ENCODE data around the gene EGR1.
A peak's percentile ranks its signal among the peaks of the same experiment; 100 is the strongest.

EGR1 gene

GRCh38 chr5:138495351-138495750, 30.1 kb downstream of the EGR1 start:
- POLR2A ChIA-PET, result no interaction called here
- DNase-seq (ENCODE audit: extremely low spot score), result no peak
- TF ChIP-seq FOXK2 (IDR thresholded peaks at IDR 0.05), result no peak
- no peak for TF ChIP-seq L3MBTL2 (conservative IDR thresholded peaks at IDR 0.05)
- no peak for TF ChIP-seq LEF1 (IDR thresholded peaks at IDR 0.05; ENCODE audit: borderline replicate concordance)
- TF ChIP-seq PKNOX1 (IDR thresholded peaks at IDR 0.05), result no peak
- TF ChIP-seq ZNF384 (IDR thresholded peaks at IDR 0.05), result no peak
- no peak for TF ChIP-seq NFRKB (IDR thresholded peaks at IDR 0.05)
- TF ChIP-seq ARNT (IDR thresholded peaks at IDR 0.05), result no peak
- CTCF ChIA-PET, result no interaction called here

- no peak for TF ChIP-seq PKNOX1 (IDR thresholded peaks at IDR 0.05)
- no peak for TF ChIP-seq ELF4 (IDR thresholded peaks at IDR 0.05)
- TF ChIP-seq LEF1 (IDR thresholded peaks at IDR 0.05; ENCODE audit: borderline replicate concordance), result no peak
- TF ChIP-seq L3MBTL2 (conservative IDR thresholded peaks at IDR 0.05), result no peak
- TF ChIP-seq TARDBP (IDR thresholded peaks at IDR 0.05), result no peak
- no peak for TF ChIP-seq BHLHE40 (IDR thresholded peaks at IDR 0.05; ENCODE audit: borderline replicate concordance)
- no peak for TF ChIP-seq SUZ12 (IDR thresholded peaks at IDR 0.05)
- TF ChIP-seq NFRKB (IDR thresholded peaks at IDR 0.05), result no peak
- TF ChIP-seq ZNF384 (IDR thresholded peaks at IDR 0.05), result no peak
- TF ChIP-seq FOXK2 (IDR thresholded peaks at IDR 0.05), result no peak
- TF ChIP-seq FOXA1 (IDR thresholded peaks at IDR 0.05), result no peak
Measured at GRCh38 chr5:138498376-138498775, 33.1 kb downstream of the EGR1 start.

DNA sequence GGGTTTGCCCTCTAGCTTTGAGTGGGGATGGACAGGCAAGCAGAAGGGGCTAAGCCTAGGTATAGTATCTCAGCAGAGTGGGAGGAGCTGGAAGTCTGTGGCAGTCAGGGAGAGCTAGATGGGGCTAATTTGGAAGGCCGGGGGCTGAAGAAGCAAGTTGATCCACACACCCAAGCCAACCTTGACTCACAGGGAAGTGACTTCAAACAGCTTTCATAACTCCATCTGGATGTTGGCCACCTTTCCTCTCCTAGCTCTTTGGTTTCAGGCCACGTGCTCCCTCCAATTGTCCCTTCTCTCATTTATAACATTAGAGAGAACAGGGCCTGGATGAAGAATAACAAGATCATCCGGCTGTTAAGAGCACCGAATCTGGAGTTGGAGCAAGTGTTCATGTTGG, 36.8 kb downstream of the EGR1 start:
- TF ChIP-seq TARDBP (IDR thresholded peaks at IDR 0.05), result no peak
- no peak for TF ChIP-seq BHLHE40 (IDR thresholded peaks at IDR 0.05; ENCODE audit: borderline replicate concordance)
- no peak for TF ChIP-seq SUZ12 (IDR thresholded peaks at IDR 0.05)
- no peak for TF ChIP-seq LEF1 (IDR thresholded peaks at IDR 0.05; ENCODE audit: borderline replicate concordance)
- no peak for TF ChIP-seq L3MBTL2 (conservative IDR thresholded peaks at IDR 0.05)
- ChIA-PET CTCF (interaction anchor here (3.1 to 4.4 kb wide), 4 partner anchors 12 to 52 kb away, joined by 10 to 115 read pairs (median 28); partner anchors contain the start of gene EGR1), POLR2A (interaction anchor here (0.8 to 3.2 kb wide), 3 partner anchors 9 to 840 kb away, joined by 3 to 31 read pairs (median 13); partner anchors contain the start of gene EGR1)
- no peak for DNase-seq (ENCODE audit: extremely low spot score)

More at GRCh38 chr5:138498376-138498775, 33.1 kb downstream of the EGR1 start:
- no peak for DNase-seq (ENCODE audit: extremely low spot score)
- ChIA-PET CTCF (interaction anchor here (0.9 kb wide), 1 partner anchor 38 kb away, joined by 4 read pairs; no protein-coding TSS in a partner anchor), POLR2A (no interaction called here)

DNA sequence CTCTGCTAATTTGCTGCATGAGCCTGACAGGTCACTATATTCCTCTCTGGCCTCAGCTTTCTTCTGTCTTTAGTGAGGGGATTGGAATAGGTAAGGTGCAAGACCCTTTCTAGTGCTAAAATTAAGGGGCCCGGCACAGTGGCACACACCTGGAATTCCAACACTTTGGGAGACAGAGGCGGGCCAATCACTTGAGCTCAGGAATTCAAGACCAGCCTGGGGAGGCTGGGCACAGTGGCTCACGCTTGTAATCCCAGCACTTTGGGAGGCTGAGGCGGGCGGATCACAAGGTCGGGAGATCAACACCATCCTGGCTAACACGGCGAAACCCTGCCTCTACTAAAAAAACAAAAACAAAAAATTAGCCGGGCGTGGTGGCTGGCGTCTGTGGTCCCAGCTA, 37.2 kb downstream of the EGR1 start:
- ChIA-PET CTCF (interaction anchor here (1.0 to 4.4 kb wide), 7 partner anchors 11 to 324 kb away, joined by 3 to 115 read pairs (median 10); partner anchors contain the start of genes EGR1, KIF20A and REEP2), POLR2A (interaction anchor here (0.8 to 3.2 kb wide), 3 partner anchors 10 to 840 kb away, joined by 3 to 31 read pairs (median 13); partner anchors contain the start of gene EGR1)
- TF ChIP-seq FOXK2 (IDR thresholded peaks at IDR 0.05), result no peak
- no peak for DNase-seq (ENCODE audit: extremely low spot score)

DNA sequence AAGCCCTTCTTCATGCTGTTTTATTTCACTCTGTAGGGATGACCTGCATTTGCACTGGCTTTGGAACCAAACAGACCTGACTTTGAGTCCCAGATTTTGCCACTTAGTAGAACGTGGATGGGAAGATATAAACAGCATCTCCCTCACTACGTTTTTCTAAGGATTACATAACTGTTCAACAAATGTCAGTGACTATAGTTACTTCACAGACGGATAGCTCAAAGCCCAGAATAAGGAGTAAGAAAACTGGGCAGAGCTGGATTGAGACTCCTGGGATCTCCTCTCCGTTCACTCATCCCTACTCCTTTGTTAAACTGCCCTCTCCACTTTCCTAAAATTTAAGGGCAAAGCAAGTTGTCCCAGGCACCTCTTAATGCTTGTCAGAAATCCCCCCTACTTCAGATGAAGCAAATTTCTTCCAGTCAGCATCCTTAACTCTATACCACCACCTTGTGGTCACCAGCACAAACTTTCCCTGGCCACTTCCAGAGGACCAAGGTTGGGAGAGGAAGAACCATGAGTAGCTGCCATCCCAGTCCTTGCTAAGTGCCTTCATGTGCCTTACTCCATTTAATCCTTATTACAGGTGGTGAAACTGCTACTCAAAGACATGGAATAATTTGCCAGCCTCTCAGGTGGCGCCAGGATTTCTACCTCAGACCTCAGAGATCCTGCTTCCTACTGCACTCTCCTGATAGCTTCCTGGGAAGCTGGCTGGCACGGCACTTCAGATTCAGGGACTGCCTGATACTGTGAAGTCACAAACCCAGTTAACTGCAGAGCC, 38.4 kb downstream of the EGR1 start:
- DNase-seq (ENCODE audit: extremely low spot score), result peak; percentile 69
- TF ChIP-seq CTBP1 (IDR thresholded peaks at IDR 0.05; ENCODE audit: borderline replicate concordance) (no peak), TARDBP (IDR thresholded peaks at IDR 0.05) (no peak), FOXM1 (IDR thresholded peaks at IDR 0.05; ENCODE audit: borderline replicate concordance) (no peak), NFRKB (IDR thresholded peaks at IDR 0.05) (no peak)
- POLR2A ChIA-PET, result interaction anchor here (0.6 to 3.2 kb wide), 8 partner anchors 11 to 614 kb away, joined by 3 to 31 read pairs (median 6); partner anchors contain the start of genes EGR1, ETF1, HSPA9 and PKD2L2
- CTCF ChIA-PET, result interaction anchor here (0.6 to 4.4 kb wide), 24 partner anchors 8 to 325 kb away, joined by 3 to 115 read pairs (median 4); partner anchors contain the start of genes EGR1, KIF20A and REEP2

GRCh38 chr5:138504799-138505198, 39.5 kb downstream of the EGR1 start:
- CTCF ChIA-PET, result interaction anchor here (1.6 to 4.4 kb wide), 9 partner anchors 9 to 282 kb away, joined by 4 to 115 read pairs (median 10); partner anchors contain the start of genes EGR1 and REEP2
- TF ChIP-seq CTBP1 (IDR thresholded peaks at IDR 0.05; ENCODE audit: borderline replicate concordance) (no peak), TARDBP (IDR thresholded peaks at IDR 0.05) (no peak), NFRKB (IDR thresholded peaks at IDR 0.05) (no peak), LEF1 (IDR thresholded peaks at IDR 0.05; ENCODE audit: borderline replicate concordance) (no peak), FOXA1 (IDR thresholded peaks at IDR 0.05) (no peak), HDGF (IDR thresholded peaks at IDR 0.05; ENCODE audit: borderline replicate concordance) (no peak), L3MBTL2 (conservative IDR thresholded peaks at IDR 0.05) (no peak), SUZ12 (IDR thresholded peaks at IDR 0.05) (no peak), FOXM1 (IDR thresholded peaks at IDR 0.05; ENCODE audit: borderline replicate concordance) (no peak), BHLHE40 (IDR thresholded peaks at IDR 0.05; ENCODE audit: borderline replicate concordance) (no peak), ARNT (IDR thresholded peaks at IDR 0.05) (no peak)
- POLR2A ChIA-PET, result interaction anchor here (0.7 to 3.2 kb wide), 5 partner anchors 12 to 326 kb away, joined by 3 to 31 read pairs (median 6); partner anchors contain the start of genes EGR1, HSPA9 and KIF20A
- no peak for DNase-seq (ENCODE audit: extremely low spot score)

All from HEK293T (cell line).